Adrenal gland (tissue), 5 donors: Measurements from ENCODE around the gene IGSF3.

ENCODE experiments used
- CTCF ChIP-seq, 6 experiments: fragments of 450-650 bp in 4 of 6; fragments of 200-600 bp in 2 of 6; sonication (generic) in 1 of 6; IDR thresholded peaks; 1 replicate in 5 of 6; 2 replicates in 1 of 6; pipeline versions ENCODE4 v1.5.1 to v1.8.0; 2016 to 2021; ENCODE audit warnings: antibody characterized with exemption in 6 of 6, mild to moderate bottlenecking in 2 of 6, moderate library complexity in 1 of 6
- POLR2A ChIP-seq, 2 donors: fragments of 450-650 bp; IDR thresholded peaks; one replicate each; pipeline ENCODE4 v1.6.1; 2017; ENCODE audit warnings: antibody characterized with exemption in 2 of 2, mild to moderate bottlenecking in 2 of 2, moderate library complexity in 1 of 2
- donor health status: DM: no; HTN: no; CAD: no.

- TF ChIP-seq CTCF (IDR thresholded peaks at IDR 0.05) (no peak), POLR2A (IDR thresholded peaks at IDR 0.05) (no peak)
Measured at GRCh38 chr1:116681343-116681899, 13.9 kb upstream of the IGSF3 start.
